MCF 10A (cell line): ENCODE measurements around the gene LCA5. TPM values are rescaled to one million over a fixed set of nuclear protein-coding genes. Genes with fewer than 3 reads are reported as not detected.

Experiments
- BruUV-seq: library from RNA; stranded (reverse); fragments of 400-500 nt; replicated peaks from 2 replicates; lab custom pipeline; 2021; lab: Mats Ljungman, UMichigan
- CTCF ChIA-PET: fragments of 300-600 bp; sonication (Branson Sonifier 250); formaldehyde crosslinking; extraction: SDS; loops from one replicate; lab custom pipeline; 2021; ENCODE audit warnings: antibody characterized with exemption, inconsistent platforms; lab: Yijun Ruan, JAX
- POLR2A ChIA-PET: fragments of 300-600, 350-650 bp; sonication (Branson Sonifier 250); formaldehyde crosslinking; extraction: SDS; loops from one replicate; lab custom pipeline; 2020; ENCODE audit warnings: antibody characterized with exemption, inconsistent platforms; lab: Yijun Ruan, JAX
- DNase-seq: peaks from one replicate; pipeline ENCODE4 v3.0.0-alpha.2; 2018; ENCODE audit not compliant: unreplicated experiment
- H3K27ac Mint-ChIP-seq: one replicate; pipeline ENCODE4 v1.8.0; 2022; ENCODE audit warnings: mild to moderate bottlenecking, low read depth, mixed read lengths; ENCODE audit not compliant: unreplicated experiment
- H3K27me3 Mint-ChIP-seq: one replicate; pipeline ENCODE4 v1.8.0; 2022; ENCODE audit warnings: mixed read lengths; ENCODE audit not compliant: insufficient read depth, unreplicated experiment
- H3K36me3 Mint-ChIP-seq: one replicate; pipeline ENCODE4 v1.8.0; 2022; ENCODE audit warnings: mild to moderate bottlenecking, moderate library complexity, mixed read lengths; ENCODE audit not compliant: insufficient read depth, unreplicated experiment
- H3K4me1 Mint-ChIP-seq: one replicate; pipeline ENCODE4 v1.8.0; 2022; ENCODE audit warnings: mixed read lengths; ENCODE audit not compliant: insufficient read depth, unreplicated experiment
- H3K4me3 Mint-ChIP-seq: one replicate; pipeline ENCODE4 v1.8.0; 2022; ENCODE audit warnings: mild to moderate bottlenecking, moderate library complexity, mixed read lengths; ENCODE audit not compliant: unreplicated experiment
- H3K9me3 Mint-ChIP-seq: one replicate; pipeline ENCODE4 v1.8.0; 2022; ENCODE audit warnings: mixed read lengths; ENCODE audit not compliant: unreplicated experiment
- CTCF ChIP-seq: fragments of 200-600 bp; IDR thresholded peaks from one replicate; pipeline ENCODE4 v1.8.0; 2022; ENCODE audit warnings: antibody characterized with exemption, mild to moderate bottlenecking; ENCODE audit not compliant: unreplicated experiment
- intact Hi-C: fragments of 100-400 bp; cut with micrococcal nuclease; formaldehyde crosslinking; loops from 2 replicates; pipeline ENCODE4 v1.14.1; 2022
- total RNA-seq: library from RNA; stranded (reverse); gene quantifications from 2 replicates; pipeline ENCODE4 v1.2.3, GENCODE V29; 2022

Gene LCA5
- total RNA-seq, 1 experiment from 2014 or later = 4.5 TPM

- BruUV-seq = no TSS peak
- intact Hi-C loops = loop anchor here (10.0 kb wide), 1 partner anchor 520 kb away; no protein-coding TSS in a partner anchor
- no peak overlapping the region for H3K4me3 Mint-ChIP-seq
- no peak overlapping the region for H3K27ac Mint-ChIP-seq
- H3K4me1 Mint-ChIP-seq = peaks cover 15% of the 10 kb centered on the region
- peak; percentile 41 for DNase-seq
- H3K9me3 Mint-ChIP-seq = peaks cover 7% of the 10 kb centered on the region
- ChIA-PET CTCF (interaction anchor here (0.7 to 2.5 kb wide), 5 partner anchors 8 to 293 kb away, joined by 3 to 12 read pairs (median 4); no protein-coding TSS in a partner anchor), POLR2A (interaction anchor here (0.6 kb wide), 1 partner anchor 545 kb away, joined by 3 read pairs; no protein-coding TSS in a partner anchor)
- no peak for TF ChIP-seq CTCF
- no peaks in the 10 kb centered on the region for H3K27me3 Mint-ChIP-seq
- H3K36me3 Mint-ChIP-seq = no peaks in the 10 kb centered on the region
Measured at GRCh38 chr6:79574630-79575225, 37.5 kb upstream of the LCA5 start.

- H3K4me1 Mint-ChIP-seq = peaks cover 18% of the 10 kb centered on the region
Measured at GRCh38 chr6:79574174-79574573, 36.9 kb upstream of the LCA5 start.

GRCh38 chr6:79571030-79571367 is 33.8 kb upstream of the LCA5 start:
- no peaks in the 10 kb centered on the region for H3K27me3 Mint-ChIP-seq
- ChIA-PET POLR2A (interaction anchor here (0.6 to 4.0 kb wide), 6 partner anchors 26 to 297 kb away, joined by 3 to 13 read pairs (median 4); partner anchors contain the start of gene LCA5), CTCF (interaction anchor here (0.6 to 2.7 kb wide), 27 partner anchors 8 to 300 kb away, joined by 3 to 14 read pairs (median 4); no protein-coding TSS in a partner anchor)
- TF ChIP-seq CTCF = no peak
- intact Hi-C loops = loop anchor here (2.0 to 10.0 kb wide), 3 partner anchors 142 to 524 kb away; no protein-coding TSS in a partner anchor
- H3K36me3 Mint-ChIP-seq = no peaks in the 10 kb centered on the region
- no peak for DNase-seq
- H3K9me3 Mint-ChIP-seq = no peaks in the 10 kb centered on the region
- peaks cover 18% of the 10 kb centered on the region for H3K4me1 Mint-ChIP-seq
- H3K27ac Mint-ChIP-seq = no peak overlapping the region
- no peak overlapping the region for H3K4me3 Mint-ChIP-seq
- BruUV-seq = no TSS peak

More at GRCh38 chr6:79574174-79574573, 36.9 kb upstream of the LCA5 start:
- Mint-ChIP-seq H3K9me3 (peaks cover 7% of the 10 kb centered on the region), H3K27ac (no peak overlapping the region), H3K36me3 (no peaks in the 10 kb centered on the region), H3K27me3 (no peaks in the 10 kb centered on the region), H3K4me3 (no peak overlapping the region)
- BruUV-seq = no TSS peak
- no peak for TF ChIP-seq CTCF
- CTCF ChIA-PET = no interaction called here
- POLR2A ChIA-PET = interaction anchor here (0.6 kb wide), 2 partner anchors 19 to 545 kb away, joined by 3 to 4 read pairs; no protein-coding TSS in a partner anchor
- DNase-seq = no peak
- intact Hi-C loops = loop anchor here (10.0 kb wide), 1 partner anchor 521 kb away; no protein-coding TSS in a partner anchor
